GM19328 (cell line): ENCODE results near the gene ARHGAP4.
A peak's percentile ranks its signal among the peaks of the same experiment; 100 is the strongest.

Experiments used
- ATAC-seq: cut with Tn5 transposase; IDR thresholded peaks from one replicate; pipeline ENCODE4 v1.9.1; 2021; ENCODE audit warnings: mild to moderate bottlenecking, moderate library complexity; ENCODE audit not compliant: unreplicated experiment

ARHGAP4 gene

DNA sequence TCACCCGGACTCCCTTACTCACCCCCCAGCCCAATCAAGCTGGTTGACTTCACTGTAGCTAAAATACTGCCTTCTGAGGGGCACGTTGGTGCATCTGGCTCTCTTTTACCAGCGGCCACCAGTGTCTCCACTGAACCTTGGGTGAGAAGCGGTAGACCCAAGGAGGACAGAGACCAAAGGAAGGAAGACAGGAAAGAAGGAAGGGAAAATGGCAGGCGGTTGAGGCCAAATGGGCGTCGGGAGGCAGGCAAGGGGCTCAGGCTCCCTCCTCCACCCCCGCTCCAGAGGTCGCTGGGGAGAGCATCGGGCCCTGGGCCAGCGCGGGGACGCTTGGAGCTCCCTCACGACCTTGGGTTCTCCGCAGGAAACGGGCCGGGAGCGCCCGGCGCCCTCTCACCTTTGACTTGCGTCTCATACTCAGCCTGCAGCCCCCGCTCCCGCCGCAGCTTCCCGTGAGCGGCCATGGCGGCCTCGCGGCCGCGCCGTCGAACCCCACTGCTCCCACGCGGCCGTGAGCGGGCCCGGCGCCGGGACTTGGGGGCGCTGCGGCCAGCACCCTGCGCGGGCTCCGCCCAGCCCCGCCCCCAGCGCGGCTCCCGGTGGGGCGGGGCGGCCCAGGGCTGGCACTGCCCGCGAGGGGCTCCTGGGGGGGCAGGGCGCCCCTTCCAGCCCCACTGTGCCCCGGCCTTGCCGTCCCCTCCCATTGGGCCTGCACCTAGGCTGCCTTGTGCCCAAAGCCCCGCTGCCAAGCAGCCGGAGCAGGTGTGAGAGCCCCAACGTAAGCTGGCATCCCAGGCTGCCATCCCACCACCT, at the start of gene ARHGAP4:
TSS of gene ARHGAP4 (minus strand) at position 526 of the 813 bp plus-strand sequence. CDS start at position 464, 62 bp downstream.
- no peak for ATAC-seq

DNA sequence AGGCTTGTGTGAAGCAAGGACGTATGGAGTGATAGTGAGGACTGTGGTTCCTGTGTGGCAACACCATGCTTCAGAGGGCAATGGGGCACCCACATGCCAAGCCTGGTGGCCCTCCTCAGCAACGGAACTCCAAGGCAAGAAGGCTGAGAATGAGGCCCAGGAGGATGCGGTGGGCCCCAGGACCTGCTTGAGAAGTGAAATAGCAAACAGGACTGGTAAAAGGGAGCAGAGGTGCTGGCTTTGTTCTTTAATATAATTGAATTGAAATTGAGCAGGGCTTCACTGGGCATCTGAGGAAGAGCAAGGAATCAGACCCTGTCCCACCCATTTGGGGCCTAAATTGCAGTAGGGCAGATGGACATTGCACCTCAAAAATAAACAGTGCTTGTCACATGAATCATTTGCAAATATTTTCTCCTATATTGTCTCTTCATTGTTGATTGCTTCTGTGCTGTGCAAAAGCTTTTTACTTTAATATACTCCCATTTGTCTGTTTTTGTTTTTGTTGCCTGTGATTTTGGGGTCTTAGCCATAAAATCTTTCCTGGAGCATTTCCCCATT, 48.7 kb upstream of the ARHGAP4 start:
- ATAC-seq, result no peak

DNA sequence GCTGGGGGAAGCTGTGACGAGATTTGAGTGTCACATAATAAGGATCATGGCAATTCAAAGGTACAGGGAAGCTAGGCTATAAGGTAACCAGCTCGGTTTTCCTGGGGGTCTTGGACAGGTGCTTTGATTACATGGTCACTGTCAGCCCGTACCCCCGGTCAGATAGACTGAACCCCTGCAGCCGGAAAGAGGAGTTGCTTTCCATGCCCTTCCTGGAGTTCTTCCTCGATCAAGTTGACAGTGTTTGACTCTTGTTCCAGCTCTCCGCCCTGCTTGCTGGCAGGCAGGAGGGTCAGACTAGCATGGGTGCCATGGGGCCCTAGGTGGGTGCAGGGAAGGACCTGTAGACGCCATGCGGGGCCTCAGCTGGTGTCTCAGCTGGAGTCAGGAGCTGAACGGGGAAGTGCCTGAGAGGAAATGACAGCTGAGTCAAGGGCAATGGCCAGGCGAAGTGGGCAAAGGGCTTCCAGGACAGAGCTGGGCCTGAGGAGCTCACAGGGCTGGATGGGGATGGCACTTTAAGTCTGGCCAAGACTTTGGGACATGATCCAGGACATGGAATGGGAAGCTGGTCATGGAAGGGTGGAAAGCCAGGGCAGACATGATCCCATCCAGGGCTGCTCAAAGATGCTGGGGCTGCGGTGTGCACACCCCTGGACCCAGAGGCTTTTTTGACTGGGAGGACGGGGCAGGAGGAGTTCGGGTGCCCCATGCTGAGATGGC, 48.1 kb upstream of the ARHGAP4 start:
- ATAC-seq, result no peak

DNA sequence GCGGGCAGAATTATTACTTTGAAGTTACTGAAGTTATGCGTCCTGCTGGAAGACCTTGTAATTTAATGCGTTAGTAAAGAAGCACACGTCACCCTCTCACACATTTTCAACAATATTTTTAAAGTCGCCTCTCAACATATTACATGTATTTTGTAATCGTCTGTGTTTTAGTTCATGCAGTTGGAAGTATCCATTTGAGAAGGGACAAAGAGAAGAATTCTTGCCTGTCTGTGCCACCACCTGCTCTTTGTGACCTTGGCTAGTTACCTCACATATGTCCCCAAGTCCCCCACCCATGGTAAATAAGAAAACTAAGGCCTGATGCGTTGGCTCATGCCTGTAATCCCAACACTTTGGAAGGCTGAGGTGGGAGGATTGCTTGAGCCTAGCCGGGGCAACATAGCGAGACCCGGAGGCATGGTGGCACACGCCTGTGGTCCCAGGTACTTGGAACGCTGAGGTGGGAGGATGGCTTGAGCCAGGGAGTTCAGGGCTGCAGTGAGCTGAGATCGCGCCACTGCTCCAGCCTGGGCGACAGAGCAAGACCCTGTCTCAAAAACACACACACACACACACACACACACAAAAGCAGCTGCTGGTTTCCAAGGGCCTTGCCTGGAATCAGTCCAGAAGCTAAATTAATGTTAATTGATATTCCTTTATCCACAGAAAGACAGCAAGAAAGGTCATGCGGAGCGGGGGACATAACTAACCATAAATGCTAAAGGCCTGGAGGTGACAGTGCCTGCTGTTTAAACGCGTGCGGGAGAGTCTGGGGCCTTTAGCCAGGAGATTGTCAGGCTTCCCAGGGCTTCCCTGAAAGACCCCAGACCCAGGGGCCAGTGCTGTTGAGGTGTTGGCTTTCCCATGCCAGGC, 47.3 kb upstream of the ARHGAP4 start:
- no peak for ATAC-seq

DNA sequence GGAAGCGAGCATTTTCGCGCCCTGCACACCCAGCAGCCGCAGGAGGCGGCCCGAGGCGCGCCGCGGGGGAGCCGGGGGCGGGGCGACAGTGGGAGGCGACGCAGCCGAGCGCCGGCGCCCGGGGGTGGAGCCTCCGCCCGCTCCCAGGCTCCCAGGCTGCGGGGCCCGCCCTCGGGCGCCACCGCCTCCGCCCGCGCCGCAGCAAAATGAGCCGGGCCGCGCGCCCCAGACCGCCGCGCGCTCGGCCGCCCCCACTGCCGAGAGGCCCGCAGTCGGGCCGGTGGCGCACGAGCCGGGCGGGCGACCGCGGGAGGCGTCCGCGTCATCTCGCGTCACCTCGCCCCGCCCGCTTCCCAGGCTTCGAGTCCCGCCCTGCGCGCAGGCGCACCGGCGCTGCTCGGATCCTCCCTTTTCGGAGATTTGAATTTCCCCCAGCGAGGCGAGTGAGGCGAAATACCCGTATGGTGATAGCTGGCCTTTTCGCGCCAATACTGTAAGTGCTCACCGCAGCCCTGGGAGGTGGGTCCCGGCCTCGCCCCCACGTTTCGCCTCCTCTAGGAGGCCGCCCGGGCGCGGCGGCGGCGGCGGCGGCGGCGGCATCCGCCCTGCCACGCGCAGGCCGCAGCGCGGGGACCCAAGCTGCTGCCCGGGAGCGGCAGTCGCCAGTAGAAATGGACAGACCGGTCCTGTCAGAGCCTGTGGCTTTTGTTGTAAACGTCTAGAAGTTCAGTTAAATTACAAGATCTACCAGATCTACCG, 46.5 kb upstream of the ARHGAP4 start, which contains the start of gene TMEM187:
TSS of gene TMEM187 (plus strand) at position 387 of the 759 bp plus-strand sequence. CDS start 9,309 bp downstream, outside the sequence.
- ATAC-seq, result peak; percentile 41

DNA sequence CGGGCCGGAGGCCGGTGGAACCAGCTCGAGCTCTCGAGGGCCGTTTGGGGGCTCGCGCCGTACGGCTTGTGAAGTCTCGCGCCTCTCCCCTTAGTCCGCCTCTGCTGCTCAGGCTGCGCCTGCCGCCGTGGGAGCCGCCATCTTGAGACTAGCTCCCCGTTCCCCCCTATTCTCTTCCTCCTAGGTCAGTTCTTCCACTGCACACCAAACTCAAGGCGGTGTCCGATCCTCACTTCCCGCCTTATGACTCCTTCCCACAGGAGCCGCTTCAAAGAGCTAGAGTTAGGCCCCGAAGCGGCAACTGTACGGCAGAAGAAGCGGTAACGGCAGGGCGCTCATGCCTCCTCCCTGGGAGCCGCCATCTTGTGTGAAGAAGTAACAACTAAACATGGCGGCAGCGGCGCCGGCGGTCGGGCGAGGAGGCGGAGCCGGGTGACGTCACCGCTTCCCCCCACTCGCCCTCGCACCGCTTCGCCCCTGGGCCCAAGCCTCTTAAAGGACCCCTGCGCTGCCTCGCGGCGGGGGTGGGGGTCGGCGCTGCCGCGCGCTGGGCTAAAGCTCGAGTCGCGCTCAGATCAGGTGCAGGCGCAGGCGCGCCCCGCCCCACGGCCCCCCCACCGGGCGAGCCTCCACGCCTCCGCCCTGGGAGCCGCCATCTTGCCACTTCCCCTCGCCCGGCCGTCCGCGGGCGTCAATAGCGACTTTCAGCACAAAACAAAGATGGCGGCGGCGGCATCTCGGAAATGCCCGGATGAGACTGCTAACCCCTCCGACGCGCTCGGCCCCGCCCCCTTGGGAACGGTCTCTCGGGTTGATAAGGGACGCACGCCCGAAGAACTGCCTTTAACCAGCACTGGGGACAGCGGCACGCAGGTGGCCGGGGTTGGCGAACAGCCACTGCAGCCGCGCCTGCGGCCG, 45.6 kb upstream of the ARHGAP4 start, which contains the start of gene HCFC1:
TSS of gene HCFC1 (minus strand) at position 369 of the 918 bp plus-strand sequence. CDS start 978 bp downstream, outside the sequence.
- ATAC-seq, result peak; percentile 38

DNA sequence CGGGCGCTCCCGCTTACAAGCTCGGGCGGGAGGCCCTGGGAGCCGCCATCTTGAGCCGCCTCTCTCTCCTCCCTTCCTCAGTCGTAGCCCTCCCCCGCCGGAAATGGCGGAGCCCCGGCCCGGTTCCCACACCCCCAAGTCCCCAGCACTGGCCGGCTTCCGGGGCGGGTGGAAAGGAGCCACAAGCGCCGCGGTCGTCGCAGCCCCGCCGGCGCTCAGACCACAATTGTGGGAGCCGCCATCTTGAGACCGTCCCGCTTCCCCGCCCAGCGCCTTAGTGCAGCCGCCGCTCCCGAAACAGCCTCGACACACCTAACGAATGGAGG, 45.0 kb upstream of the ARHGAP4 start:
- peak; percentile 36 for ATAC-seq

DNA sequence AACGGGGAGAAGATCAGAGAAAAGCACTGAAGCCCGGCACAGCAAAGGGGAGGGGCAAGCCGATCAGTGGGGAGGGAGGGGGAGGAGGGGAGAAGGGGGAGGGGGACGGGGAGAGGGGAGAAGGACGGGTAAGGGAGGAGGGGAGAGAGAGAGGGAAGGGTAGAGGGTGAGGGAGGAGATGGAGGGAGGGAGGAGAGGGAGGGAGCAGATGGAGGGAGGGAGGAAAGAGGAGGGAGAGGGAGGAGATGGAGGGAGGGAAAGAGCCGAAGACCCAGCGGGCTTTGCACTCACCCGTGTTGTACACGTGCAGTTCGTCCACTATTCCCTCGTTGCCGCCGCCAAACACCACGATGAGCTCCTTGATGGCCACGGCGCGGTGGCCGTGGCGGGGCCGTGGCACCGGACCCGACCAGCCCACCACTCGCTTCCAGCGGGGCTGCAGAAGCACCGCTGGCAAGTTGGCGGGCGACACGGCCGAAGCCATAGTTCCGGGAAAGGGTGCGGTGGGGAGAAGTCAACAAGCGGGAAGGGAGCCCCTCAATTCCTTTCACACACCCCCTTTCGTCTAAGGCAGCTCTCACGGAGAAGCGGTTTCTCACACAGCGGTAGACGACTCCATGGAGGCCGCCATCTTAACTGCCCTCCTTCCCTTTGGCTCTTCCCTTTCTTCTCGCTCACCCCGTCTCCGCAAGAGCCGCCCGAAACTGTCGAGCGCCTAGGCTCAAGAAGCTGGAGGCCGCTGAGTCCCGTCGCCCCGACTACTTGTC, 44.5 kb upstream of the ARHGAP4 start:
- ATAC-seq, result no peak

DNA sequence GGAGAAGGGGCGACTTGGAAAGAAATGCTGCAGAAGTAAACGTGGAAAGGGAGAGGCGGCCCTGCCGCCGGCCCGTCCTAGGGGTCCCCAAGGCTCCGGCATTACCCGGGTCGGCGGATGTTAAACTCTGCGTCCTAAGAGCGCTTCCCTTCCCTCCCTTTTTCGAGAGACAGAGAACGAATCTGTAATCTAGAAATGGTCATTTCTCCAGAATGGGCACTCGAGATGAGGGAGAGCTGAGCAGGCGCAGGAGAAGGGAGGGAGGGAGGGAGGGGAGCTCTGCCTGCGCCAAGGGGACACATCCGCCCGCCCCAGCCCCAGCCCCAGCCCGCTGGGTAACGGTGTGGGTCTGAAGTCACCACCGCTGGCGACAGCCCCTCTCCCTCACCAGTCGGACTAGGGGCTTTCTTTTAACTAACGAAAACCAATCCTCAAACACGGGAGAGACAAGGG, 43.9 kb upstream of the ARHGAP4 start:
- ATAC-seq, result no peak

DNA sequence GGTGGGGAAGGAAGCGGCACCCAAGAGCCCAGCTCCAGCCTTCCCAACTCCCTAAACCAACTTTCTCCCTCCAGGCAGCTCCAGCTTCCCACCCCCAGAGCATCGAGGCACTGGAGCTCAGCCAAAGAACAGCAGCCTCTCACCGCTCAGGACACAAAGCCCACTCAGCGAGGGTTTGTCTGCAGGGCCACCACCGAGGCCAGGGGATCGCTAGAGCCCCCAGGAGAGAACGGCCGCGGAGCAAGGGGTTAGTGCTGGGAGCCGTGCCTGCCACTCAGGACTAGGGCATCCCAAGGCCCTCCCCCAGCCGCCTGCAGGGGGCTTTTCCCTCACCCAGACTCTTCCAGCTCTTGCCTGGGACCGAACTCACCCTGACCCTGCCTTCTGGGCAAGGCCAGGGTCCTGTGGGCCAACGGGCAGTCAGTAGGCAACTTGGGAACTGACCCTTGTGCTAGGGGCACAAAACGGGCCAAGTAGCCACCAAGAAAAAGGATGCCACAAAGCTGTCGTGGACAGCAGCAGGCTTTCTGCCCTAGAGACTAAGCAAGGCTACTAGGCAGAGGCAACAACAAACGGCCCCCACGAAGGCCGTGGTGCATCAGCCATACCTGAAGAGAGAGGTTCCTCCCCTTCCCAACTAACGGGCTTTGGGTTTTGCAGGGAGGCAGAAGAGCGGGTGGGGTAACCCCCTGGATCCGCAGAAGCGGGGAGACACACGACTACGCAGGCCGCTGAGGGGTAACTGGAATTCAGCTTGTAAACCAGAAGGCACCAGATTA, 43.2 kb upstream of the ARHGAP4 start:
- no peak for ATAC-seq

DNA sequence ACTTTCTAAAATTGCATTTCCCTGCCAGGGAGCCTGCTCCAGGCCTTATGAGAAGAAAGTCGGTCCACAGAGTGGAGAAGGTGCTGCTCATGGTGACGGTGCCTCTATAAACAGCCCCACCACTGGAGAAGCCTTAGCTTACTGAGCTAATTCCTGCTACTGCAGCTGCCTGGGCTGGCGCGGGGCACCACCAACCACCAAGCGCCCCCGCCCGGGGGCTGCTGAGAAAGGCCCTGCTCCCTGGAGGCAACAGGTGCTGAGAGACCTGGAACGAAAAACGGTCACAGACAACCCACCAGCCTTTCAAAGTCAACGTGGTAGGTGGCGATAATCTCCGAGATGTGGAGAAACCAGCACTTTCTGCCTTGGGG, 42.7 kb upstream of the ARHGAP4 start:
- no peak for ATAC-seq

DNA sequence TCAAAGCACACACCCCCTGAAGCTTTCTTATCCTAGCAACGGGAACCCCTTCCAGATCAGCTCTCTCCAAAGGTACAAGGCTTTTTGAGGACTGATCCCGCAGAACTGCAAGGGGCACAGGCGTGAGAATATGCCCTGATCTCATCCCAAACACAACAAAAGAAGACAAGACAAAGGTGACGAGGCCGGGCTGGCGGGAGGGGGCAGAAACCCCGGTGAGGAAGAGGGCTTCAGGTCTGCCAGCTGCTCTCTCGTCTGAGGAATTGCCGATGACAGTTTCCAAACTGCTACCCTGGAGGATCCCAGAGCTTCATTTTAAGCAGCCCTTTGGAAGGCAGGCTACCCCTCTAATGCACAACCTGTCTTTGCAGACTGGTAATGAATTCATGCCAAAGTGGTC, 42.2 kb upstream of the ARHGAP4 start:
- no peak for ATAC-seq

DNA sequence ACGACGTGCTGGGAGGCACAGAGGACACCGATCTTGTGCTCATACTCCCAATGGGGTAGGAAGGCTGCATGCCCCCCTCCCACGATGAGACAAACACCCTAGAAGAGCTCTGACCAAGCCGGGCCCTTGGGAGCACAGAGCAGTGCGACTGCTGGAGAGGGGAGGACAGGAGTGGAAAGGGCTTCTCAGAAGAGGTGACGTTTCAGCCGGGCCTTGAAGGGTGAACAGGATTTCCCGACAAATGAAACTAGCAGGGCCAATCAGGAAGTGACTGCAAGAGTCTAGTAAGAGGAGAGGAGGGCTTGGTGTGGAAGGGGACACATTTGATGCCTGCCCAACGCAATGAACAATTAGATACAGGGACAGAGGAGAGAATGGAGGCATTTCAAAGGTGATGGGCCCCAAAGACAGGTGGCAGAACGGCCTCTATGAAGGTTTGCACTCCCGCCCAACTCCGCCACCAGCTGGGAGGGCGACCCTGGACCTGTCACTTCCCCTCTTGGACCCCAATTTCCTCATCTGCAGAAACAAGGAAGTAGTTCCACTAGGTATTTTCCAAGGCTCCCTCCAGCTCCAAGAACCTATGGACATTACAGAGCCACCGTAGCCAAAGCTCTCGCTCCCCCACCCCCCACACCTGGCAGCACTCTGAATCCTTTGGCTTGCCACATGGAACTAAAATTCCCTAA, 41.6 kb upstream of the ARHGAP4 start:
- no peak for ATAC-seq

DNA sequence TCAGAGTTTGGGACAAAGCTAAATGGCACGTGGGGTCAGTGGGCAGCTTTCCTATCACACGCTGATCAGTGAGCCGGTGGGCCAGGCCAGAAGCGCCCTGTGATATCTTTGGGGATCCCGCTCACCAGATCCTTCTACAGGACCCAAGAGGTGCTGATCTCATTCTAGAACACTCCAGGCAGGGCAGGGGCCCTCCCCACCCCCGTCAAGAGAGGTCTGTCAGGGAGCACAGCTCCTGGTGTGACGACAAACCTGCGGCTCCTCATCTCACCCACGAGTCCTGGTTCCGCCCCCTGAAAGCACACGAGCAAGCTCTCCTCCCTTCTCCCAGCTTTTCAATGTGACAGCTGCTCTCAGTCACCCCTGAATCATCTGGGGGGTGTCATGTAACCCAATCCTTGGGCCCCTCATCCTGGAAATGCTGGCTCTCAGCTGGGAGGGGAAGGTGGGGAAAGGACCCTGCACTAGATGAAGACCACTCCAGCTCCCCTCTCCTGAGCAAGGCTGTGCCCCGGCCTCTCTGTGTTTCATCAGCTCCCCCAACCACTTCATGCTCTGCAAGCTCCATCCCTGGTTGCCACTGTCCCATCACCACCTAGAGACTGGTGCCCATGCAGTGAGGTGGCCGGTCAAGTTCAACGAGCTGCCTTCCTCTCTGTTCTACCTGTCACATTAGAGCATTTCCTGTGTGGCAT, 40.9 kb upstream of the ARHGAP4 start:
- no peak for ATAC-seq

DNA sequence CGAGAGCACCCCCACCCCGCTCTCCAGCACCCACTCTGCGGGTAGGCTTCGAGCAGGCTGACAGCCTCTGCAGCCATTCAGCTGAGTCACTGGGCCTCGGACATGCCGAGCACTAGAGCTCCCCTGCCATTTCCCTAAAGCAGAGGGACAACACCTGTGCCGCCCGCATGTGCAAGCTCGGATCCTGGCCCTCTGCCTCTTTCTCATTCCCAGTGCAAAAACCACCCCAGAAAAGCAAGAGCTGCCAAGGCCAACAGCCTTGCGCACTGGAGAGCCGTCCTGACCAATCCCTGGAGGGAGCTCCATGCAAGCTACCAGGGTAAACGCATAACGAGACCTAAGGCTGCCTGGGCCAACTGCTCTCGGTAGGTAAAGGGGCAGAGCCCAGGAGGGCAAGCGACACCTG, 40.2 kb upstream of the ARHGAP4 start:
- ATAC-seq, result no peak

DNA sequence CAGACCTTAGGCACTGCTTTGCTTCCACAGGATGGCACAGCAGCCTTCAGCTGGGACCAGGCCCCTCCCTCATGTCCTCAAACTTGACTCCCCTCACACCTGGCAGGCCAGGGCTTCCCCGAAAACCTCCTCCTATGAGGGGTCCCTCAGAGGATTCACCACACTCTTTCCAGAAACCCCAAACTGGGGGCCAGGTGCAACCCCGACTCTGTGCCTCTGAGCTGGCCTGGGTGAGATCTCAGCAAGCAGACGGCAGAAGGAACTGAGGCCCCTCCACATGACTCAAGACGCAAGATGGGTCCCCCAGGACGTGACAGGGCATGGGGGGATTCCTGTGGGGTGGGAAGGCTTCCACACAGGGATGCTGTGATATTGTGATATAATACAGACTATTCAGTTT, 39.3 kb upstream of the ARHGAP4 start:
- no peak for ATAC-seq
